Activated CD4-positive, alpha-beta T cell treated with anti-CD3 and anti-CD28 coated beads for 36 hours (primary cell): ENCODE data around the gene FBLN1. TPM values are rescaled to one million over a fixed set of nuclear protein-coding genes. Genes with fewer than 3 reads are reported as not detected.
A peak's percentile ranks its signal among the peaks of the same experiment; 100 is the strongest.

Source experiments
- ATAC-seq: fragments of 200-7000 bp; cut with Tn5 transposase; one replicate; pipeline ENCODE4 v1.10.0; 2021; ENCODE audit warnings: mild to moderate bottlenecking, moderate library complexity
- CTCF ChIA-PET: fragments of 350-600 bp; sonication (Branson Sonifier 250); formaldehyde crosslinking; loops from one replicate; lab custom pipeline; 2021; ENCODE audit warnings: antibody characterized with exemption; lab: Charles Lee
- POLR2A ChIA-PET: fragments of 350-600 bp; sonication (Branson Sonifier 250); formaldehyde crosslinking; loops from one replicate; lab custom pipeline; 2021; ENCODE audit warnings: antibody characterized with exemption, inconsistent platforms; lab: Charles Lee
- DNase-seq: peaks from one replicate; pipeline ENCODE4 v3.0.0-alpha.2; 2020
- H3K27ac Mint-ChIP-seq: one replicate; pipeline ENCODE4 v1.8.0; 2021; ENCODE audit warnings: mixed read lengths
- H3K27me3 Mint-ChIP-seq: one replicate; pipeline ENCODE4 v1.8.0; 2021; ENCODE audit warnings: mixed read lengths
- H3K36me3 Mint-ChIP-seq: one replicate; pipeline ENCODE4 v1.8.0; 2021; ENCODE audit warnings: low read depth, mixed read lengths
- H3K4me1 Mint-ChIP-seq: one replicate; pipeline ENCODE4 v1.8.0; 2021; ENCODE audit warnings: mixed read lengths
- H3K4me3 Mint-ChIP-seq: one replicate; pipeline ENCODE4 v1.8.0; 2021; ENCODE audit warnings: mild to moderate bottlenecking, moderate library complexity, mixed read lengths
- H3K9me3 Mint-ChIP-seq: one replicate; pipeline ENCODE4 v1.8.0; 2021; ENCODE audit warnings: low read depth, mixed read lengths
- intact Hi-C, 2 experiments: fragments of 100-400 bp; cut with DNase I in 1 of 2; cut with micrococcal nuclease in 1 of 2; formaldehyde crosslinking; loops; one replicate each; pipeline versions ENCODE4 v1.14.2 to v1.15.1; 2022 to 2024; cut with DNase I, micrococcal nuclease
- total RNA-seq, 2 experiments: library from RNA; stranded (reverse); gene quantifications; one replicate each; pipeline ENCODE4 v1.2.3, GENCODE V29; 2021

FBLN1 gene
- total RNA-seq, 2 experiments from 2014 or later, result not detected

DNA sequence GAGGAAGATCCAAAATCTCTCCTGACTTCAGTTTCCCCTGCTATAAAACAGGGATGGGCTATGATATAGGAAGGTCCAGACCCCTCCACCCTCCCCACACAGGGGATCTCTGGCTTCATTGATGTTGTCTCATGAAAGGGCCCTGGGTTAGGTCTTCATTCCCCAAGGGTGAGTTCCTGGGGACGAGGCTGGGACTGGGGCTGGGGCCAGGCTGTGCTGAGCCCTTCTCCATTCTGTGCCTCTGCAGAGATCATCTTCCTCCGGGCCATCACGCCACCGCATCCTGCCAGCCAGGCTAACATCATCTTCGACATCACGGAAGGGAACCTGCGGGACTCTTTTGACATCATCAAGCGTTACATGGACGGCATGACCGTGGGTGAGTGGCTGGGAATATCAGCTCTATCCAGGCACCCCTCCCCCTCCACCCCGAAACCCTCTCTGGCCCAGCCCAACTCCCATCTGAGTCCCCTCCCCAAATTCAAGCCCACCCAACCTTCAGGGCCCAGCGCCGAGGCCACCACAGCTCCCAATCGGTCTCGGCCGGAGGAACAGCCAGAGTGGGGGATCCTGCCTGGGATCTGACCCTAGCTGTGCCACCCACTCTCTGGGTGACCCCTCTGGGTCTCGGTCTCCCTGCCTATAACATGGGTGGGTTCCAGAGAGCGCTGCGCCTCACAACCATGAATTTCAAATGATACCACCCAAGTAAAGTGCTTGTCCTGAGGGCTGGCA lies 74.2 kb downstream of the FBLN1 start:
- no peak for DNase-seq
- POLR2A ChIA-PET, result no interaction called here
- H3K36me3 Mint-ChIP-seq, result no peaks in the 10 kb centered on the region
- peaks cover 11% of the 10 kb centered on the region for H3K27me3 Mint-ChIP-seq
- intact Hi-C loops, result loop anchor here (5.0 to 10.0 kb wide), 3 partner anchors 70 to 538 kb away; no protein-coding TSS in a partner anchor
- CTCF ChIA-PET, result interaction anchor here (0.5 to 1.7 kb wide), 3 partner anchors 10 to 286 kb away, joined by 3 to 9 read pairs (median 4); no protein-coding TSS in a partner anchor
- H3K9me3 Mint-ChIP-seq, result no peaks in the 10 kb centered on the region
- no peak for ATAC-seq
- no peak overlapping the region for H3K4me3 Mint-ChIP-seq
- no peaks in the 10 kb centered on the region for H3K4me1 Mint-ChIP-seq
- H3K27ac Mint-ChIP-seq, result no peak overlapping the region

DNA sequence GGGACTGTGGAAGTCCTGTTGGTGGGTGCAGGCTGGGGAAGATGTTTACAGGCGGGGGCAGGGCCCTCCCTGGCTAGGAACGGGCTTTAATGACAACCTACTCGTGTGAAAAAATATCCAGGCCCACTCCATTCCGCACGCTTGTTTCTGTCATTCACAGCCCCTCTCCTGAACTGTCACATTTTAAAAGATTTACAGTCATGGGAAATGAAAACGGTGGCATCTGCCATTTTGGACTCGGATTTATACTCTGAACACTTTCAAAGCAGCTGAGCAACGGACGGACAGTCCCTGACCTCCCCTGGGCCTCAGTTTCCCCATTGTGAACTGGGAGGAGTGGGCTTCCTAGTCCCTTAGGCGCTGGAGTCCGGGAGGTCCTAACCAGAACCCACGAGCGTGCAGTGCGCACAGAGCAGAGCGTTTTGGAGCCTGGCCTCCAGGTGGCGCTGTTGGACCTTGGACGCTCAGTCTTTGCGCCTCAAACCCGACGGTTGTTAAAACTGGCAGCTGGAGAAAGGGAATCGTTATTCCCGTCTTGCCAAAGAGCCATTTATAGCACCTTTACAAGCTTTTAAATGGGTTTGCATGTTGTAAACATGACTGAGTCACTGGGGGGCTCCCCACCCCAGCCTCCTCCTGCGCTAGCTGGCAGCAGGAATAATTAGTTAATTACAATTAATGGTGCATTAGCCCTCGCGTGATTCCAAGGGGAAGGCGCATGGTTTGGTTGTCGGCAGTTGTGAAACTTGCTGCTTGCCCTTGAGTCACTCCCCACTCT lies 75.3 kb downstream of the FBLN1 start:
- peak; percentile 71 for ATAC-seq
- CTCF ChIA-PET, result interaction anchor here (0.6 to 1.7 kb wide), 13 partner anchors 11 to 1159 kb away, joined by 3 to 9 read pairs (median 3); no protein-coding TSS in a partner anchor
- DNase-seq, result peak; percentile 89
- Mint-ChIP-seq H3K27ac (no peak overlapping the region), H3K9me3 (no peaks in the 10 kb centered on the region), H3K4me3 (no peak overlapping the region), H3K4me1 (no peaks in the 10 kb centered on the region), H3K27me3 (peaks cover 11% of the 10 kb centered on the region), H3K36me3 (no peaks in the 10 kb centered on the region)
- POLR2A ChIA-PET, result no interaction called here
- intact Hi-C loops, result loop anchor here (1.0 to 10.0 kb wide), 5 partner anchors 67 to 537 kb away; no protein-coding TSS in a partner anchor

DNA sequence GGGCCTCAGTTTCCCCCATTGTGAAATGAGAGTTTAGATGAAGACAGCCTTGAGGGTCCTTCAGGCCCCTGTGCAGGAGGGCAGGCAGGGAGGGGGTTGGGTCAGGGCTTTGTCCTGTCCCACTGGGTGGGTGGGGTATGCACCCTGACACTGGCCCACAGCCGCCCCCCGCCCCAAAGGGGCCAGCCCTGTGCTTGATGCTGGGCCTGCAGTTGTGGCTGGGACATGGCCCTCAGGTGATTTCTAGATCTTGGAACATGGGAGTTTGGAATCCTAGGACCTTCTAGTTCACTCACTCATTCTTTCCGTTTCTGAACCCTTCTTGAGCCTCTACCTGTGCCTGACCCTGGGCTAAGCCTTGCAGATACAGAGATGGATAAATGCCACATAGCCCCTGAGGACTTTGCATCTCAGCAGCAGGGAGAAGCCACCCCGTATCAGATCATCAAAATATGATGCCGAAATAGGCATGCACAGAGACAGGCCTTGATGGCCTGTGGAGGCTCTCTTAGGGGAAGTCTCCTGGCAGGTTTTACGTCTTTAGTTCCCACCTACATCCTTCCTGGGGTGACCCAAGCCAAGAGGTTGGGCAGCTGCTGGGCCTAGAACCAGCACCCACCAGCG lies 76.0 kb downstream of the FBLN1 start:
- Mint-ChIP-seq H3K4me1 (peaks cover 4% of the 10 kb centered on the region), H3K9me3 (no peaks in the 10 kb centered on the region), H3K27ac (no peak overlapping the region), H3K36me3 (no peaks in the 10 kb centered on the region), H3K27me3 (peaks cover 11% of the 10 kb centered on the region), H3K4me3 (no peak overlapping the region)
- intact Hi-C loops, result loop anchor here (1.0 to 10.0 kb wide), 5 partner anchors 67 to 536 kb away; no protein-coding TSS in a partner anchor
- POLR2A ChIA-PET, result no interaction called here
- no peak for ATAC-seq
- CTCF ChIA-PET, result interaction anchor here (0.6 to 1.7 kb wide), 14 partner anchors 27 to 1158 kb away, joined by 3 to 9 read pairs (median 3); no protein-coding TSS in a partner anchor
- DNase-seq, result no peak

GRCh38 chr22:45579306-45579705 lies 76.6 kb downstream of the FBLN1 start:
- Mint-ChIP-seq H3K27ac (no peak overlapping the region), H3K36me3 (no peaks in the 10 kb centered on the region), H3K27me3 (peaks cover 11% of the 10 kb centered on the region), H3K9me3 (no peaks in the 10 kb centered on the region), H3K4me3 (no peak overlapping the region), H3K4me1 (peaks cover 5% of the 10 kb centered on the region)
- ATAC-seq (no peak), DNase-seq (no peak)
- POLR2A ChIA-PET, result no interaction called here
- CTCF ChIA-PET, result interaction anchor here (0.7 kb wide), 2 partner anchors 63 to 239 kb away, joined by 3 read pairs; no protein-coding TSS in a partner anchor
- intact Hi-C loops, result loop anchor here (2.0 to 10.0 kb wide), 4 partner anchors 68 to 535 kb away; no protein-coding TSS in a partner anchor

DNA sequence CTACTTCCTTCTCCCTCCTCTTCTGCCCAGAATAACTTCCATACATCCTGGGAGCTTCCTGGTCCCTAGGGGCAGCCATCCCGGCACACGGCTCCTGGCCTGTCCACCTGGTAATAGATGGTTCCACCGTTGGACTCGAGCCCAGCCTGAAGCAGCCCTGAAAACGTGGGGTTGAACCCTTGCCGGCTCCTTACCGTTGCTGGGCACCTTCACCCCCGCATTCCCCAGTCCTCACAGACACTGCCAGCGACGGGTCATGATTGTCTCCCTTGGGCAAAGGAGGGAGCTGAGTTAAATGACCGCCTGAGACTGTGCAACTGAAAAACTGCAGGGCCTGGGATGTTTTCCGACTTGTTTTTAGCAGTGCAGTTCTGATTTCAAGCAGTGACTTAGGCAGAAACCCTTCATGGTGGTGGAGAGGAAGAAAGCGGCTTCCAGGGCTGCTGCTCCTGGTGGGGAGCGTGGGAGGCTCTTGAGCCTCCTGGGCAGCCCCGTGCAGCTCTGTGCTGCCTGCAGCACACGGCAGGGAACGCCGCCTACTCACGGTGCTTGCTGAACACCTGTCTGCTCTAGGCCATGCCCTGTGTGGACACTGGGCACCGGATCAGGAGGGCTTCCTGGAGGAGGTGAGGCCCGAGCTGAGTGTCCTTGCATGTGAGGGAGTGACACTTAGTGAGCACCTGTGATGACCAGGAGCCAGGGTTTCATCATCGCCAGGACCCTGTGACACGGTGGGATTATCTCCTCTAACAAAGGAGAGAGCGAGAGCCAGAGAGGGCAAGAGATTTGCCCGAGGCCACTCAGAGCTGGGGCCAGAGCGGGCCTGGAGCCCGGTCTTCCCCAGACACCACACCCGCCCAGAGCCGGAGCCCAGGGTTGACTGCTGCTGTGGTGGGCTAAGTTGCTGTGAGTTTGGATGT lies 77.4 kb downstream of the FBLN1 start:
- ChIA-PET CTCF (no interaction called here), POLR2A (no interaction called here)
- no peak overlapping the region for H3K4me3 Mint-ChIP-seq
- peaks cover 11% of the 10 kb centered on the region for H3K27me3 Mint-ChIP-seq
- H3K27ac Mint-ChIP-seq, result no peak overlapping the region
- no peaks in the 10 kb centered on the region for H3K9me3 Mint-ChIP-seq
- H3K4me1 Mint-ChIP-seq, result peaks cover 5% of the 10 kb centered on the region
- DNase-seq (no peak), ATAC-seq (no peak)
- intact Hi-C loops, result loop anchor here (2.0 to 10.0 kb wide), 4 partner anchors 67 to 535 kb away; no protein-coding TSS in a partner anchor
- H3K36me3 Mint-ChIP-seq, result no peaks in the 10 kb centered on the region

DNA sequence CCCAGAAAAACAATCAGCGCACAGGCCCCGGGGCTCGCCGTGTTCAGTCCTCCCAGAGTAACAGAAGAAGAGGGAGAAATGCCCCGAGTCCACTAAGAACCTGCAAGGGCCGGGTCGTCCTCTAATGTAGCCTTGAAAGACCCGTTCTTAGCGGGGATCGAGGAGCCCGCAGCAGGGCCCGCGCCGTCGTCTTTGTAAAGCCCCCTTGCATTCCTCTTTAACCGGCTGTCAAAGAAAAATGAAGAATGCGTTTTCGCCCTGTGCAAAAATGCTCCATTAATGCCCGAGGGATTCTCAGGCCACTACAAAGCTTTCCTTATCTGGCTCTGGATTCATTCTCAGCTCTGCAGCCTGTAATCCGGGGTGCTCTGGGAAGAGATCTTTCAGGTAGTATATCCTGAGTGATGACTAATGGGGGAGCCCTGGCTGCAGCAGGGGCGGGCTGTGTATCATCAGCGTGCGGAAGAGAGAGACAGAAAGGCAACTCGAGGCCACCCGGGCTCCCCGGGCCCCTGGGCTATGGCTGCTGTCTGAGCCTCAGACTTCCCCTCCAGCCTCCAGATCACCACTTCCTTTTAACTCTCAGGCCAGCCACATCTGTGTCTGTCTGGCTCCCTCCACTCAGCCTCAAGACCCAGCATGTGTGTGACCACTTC lies 78.2 kb downstream of the FBLN1 start:
- CTCF ChIA-PET, result no interaction called here
- Mint-ChIP-seq H3K9me3 (no peaks in the 10 kb centered on the region), H3K27me3 (peaks cover 11% of the 10 kb centered on the region), H3K36me3 (no peaks in the 10 kb centered on the region), H3K4me1 (peaks cover 5% of the 10 kb centered on the region), H3K27ac (no peak overlapping the region), H3K4me3 (no peak overlapping the region)
- DNase-seq (no peak), ATAC-seq (no peak)
- POLR2A ChIA-PET, result no interaction called here
- intact Hi-C loops, result no loop called here

DNA sequence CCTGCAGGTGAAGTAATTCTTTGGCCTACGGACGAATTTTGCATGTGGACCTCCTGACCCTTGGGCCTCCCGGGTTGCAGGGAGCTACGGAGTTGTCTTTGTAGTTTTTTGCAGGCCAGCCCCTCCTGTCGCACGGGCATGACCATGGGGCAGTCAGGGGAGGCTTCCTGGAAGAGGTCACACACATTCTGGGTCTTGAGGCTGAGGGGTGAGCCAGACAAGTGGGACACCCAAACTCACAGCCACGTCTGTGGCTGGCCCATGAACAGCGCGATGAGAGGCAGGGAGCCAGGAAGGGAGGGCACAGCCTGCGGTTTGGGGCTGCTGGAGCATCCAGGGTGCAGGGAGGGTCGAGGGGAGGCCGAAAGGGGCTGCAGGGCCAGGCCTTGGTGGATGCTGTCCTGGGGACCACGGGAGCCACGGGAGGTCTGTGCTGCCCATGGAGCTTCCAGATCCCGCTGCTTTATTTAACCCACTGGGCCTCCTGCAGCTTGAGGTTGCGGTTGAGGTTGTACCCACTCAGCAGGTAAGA lies 78.9 kb downstream of the FBLN1 start:
- ATAC-seq (no peak), DNase-seq (no peak)
- ChIA-PET CTCF (interaction anchor here (0.7 kb wide), 1 partner anchor 10 kb away, joined by 3 read pairs; no protein-coding TSS in a partner anchor), POLR2A (no interaction called here)
- H3K9me3 Mint-ChIP-seq, result no peaks in the 10 kb centered on the region
- peaks cover 9% of the 10 kb centered on the region for H3K27me3 Mint-ChIP-seq
- peaks cover 5% of the 10 kb centered on the region for H3K4me1 Mint-ChIP-seq
- no peak overlapping the region for H3K4me3 Mint-ChIP-seq
- H3K27ac Mint-ChIP-seq, result no peak overlapping the region
- no peaks in the 10 kb centered on the region for H3K36me3 Mint-ChIP-seq
- intact Hi-C loops, result no loop called here

DNA sequence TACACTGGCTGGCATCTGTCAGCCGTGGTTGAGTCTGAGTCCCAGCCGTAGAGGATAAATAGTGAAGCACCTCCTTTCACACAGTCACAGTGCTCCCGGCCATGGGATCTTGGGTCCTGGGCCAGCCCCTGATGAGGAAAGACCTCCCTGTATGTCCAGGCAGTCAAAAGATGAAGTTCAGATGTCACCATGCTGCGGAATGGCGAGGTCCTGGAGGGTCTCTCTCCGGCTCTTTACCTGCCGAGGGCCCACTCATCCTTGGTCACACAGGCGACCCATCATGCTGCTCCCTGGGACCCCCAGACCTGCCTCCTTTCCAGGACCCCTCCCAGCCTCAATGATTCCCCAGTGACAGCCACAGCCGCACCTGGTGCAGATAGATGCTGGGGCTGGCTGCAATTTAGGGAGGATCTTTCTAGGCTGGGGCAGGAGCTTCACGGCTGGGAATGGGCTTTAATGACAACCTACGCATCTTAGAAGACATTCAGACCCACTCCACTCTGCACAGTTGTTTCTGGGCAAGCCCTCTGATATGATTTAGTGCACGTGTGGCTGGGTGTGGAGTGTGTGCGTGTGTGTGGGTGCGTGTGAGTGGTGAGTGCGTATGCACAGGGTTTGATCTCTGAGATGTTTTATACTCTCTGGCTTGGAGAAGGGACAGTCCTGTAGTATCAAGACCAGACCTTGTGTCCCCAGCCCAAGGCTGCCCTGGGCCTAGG lies 79.7 kb downstream of the FBLN1 start:
- no peak overlapping the region for H3K27ac Mint-ChIP-seq
- no peaks in the 10 kb centered on the region for H3K36me3 Mint-ChIP-seq
- no peaks in the 10 kb centered on the region for H3K9me3 Mint-ChIP-seq
- no peak overlapping the region for H3K4me3 Mint-ChIP-seq
- H3K27me3 Mint-ChIP-seq, result peaks cover 3% of the 10 kb centered on the region
- ATAC-seq, result no peak
- CTCF ChIA-PET, result interaction anchor here (1.0 kb wide), 1 partner anchor 10 kb away, joined by 3 read pairs; no protein-coding TSS in a partner anchor
- DNase-seq, result no peak
- H3K4me1 Mint-ChIP-seq, result peaks cover 5% of the 10 kb centered on the region
- POLR2A ChIA-PET, result no interaction called here
- intact Hi-C loops, result no loop called here

- Mint-ChIP-seq H3K9me3 (no peaks in the 10 kb centered on the region), H3K4me1 (peaks cover 5% of the 10 kb centered on the region), H3K36me3 (no peaks in the 10 kb centered on the region), H3K27me3 (peaks cover 2% of the 10 kb centered on the region), H3K27ac (no peak overlapping the region), H3K4me3 (no peak overlapping the region)
- POLR2A ChIA-PET, result no interaction called here
- DNase-seq (no peak), ATAC-seq (no peak)
- CTCF ChIA-PET, result interaction anchor here (0.7 to 1.0 kb wide), 2 partner anchors 11 to 70 kb away, joined by 3 read pairs; no protein-coding TSS in a partner anchor
- intact Hi-C loops, result no loop called here
Observed at GRCh38 chr22:45582955-45583320, 80.3 kb downstream of the FBLN1 start.
